GM12878 (cell line): ENCODE measurements around the gene EPS8L1. TPM values are rescaled to one million over a fixed set of nuclear protein-coding genes. Genes with fewer than 3 reads are reported as not detected.
"Not testable (repeated sequence)": the region's sequence is repeated elsewhere in the genome, so short reads cannot be mapped to it uniquely, and the experiment has no call there.

Experiments used
- ATAC-seq: fragments of 200-7000 bp; cut with Tn5 transposase; 3 replicates; pipeline ENCODE4 v1.9.1; 2020; ENCODE audit warnings: mild to moderate bottlenecking, moderate library complexity
- BruUV-seq: library from RNA; stranded (reverse); fragments of 400-500 nt; replicated peaks from 2 replicates; lab custom pipeline; 2021; lab: Mats Ljungman, UMichigan
- CTCF ChIA-PET: fragments of 300-600 bp; sonication (Branson Sonifier 250); formaldehyde crosslinking; extraction: SDS; loops from one replicate; lab custom pipeline; 2021; ENCODE audit warnings: inconsistent platforms; lab: Yijun Ruan, JAX
- POLR2A ChIA-PET: fragments of 350-600 bp; formaldehyde crosslinking; extraction: SDS; loops from one replicate; lab custom pipeline; 2021; ENCODE audit warnings: inconsistent platforms; lab: Charles Lee
- RAD21 ChIA-PET: fragments of 300-600 bp; sonication (Branson Sonifier 250); formaldehyde crosslinking; loops from one replicate; lab custom pipeline; 2023; ENCODE audit warnings: antibody characterized with exemption; ENCODE audit not compliant: unreplicated experiment; lab: Charles Lee
- SMC1A ChIA-PET: fragments of 300-600 bp; sonication (Branson Sonifier 250); formaldehyde crosslinking; loops from one replicate; lab custom pipeline; 2023; ENCODE audit not compliant: unreplicated experiment, uncharacterized antibody; lab: Charles Lee
- DNase-seq: peaks from one replicate; pipeline ENCODE4 v3.0.0-alpha.2; 2011; ENCODE audit warnings: low read depth, low spot score
- FAIRE-seq: peaks from 3 replicates; lab custom pipeline; 2011; peaks lifted over from hg19 to GRCh38; lab: Jason Lieb, UNC
- H2AFZ ChIP-seq: 2 replicates; pipeline ENCODE4 v1.6.0; 2011; ENCODE audit warnings: low read depth, low read length, control low read depth; ENCODE audit not compliant: control insufficient read depth
- H3K27ac ChIP-seq: 2 replicates; pipeline ENCODE4 v1.5.1; 2011; ENCODE audit warnings: control low read depth; ENCODE audit not compliant: control insufficient read depth, insufficient read depth
- H3K27me3 ChIP-seq, 2 experiments: replicated peaks in 1 of 2; 2 replicates each; pipeline versions ENCODE4 v1.6.0 to v1.6.1; 2011; ENCODE audit warnings: low read length in 1 of 2; ENCODE audit not compliant: control insufficient read depth in 2 of 2, insufficient read depth in 2 of 2
- H3K36me3 ChIP-seq, 2 experiments: 2 replicates each; pipeline ENCODE4 v1.5.1; 2011; ENCODE audit warnings: low read length in 1 of 2; ENCODE audit not compliant: control insufficient read depth in 2 of 2, insufficient read depth in 2 of 2
- H3K4me1 ChIP-seq: 2 replicates; pipeline ENCODE4 v1.6.1; 2011; ENCODE audit warnings: mild to moderate bottlenecking, low read length, moderate library complexity, mixed read lengths; ENCODE audit not compliant: control insufficient read depth, insufficient read depth
- H3K4me2 ChIP-seq: 2 replicates; pipeline ENCODE4 v1.6.0; 2011; ENCODE audit warnings: control low read depth; ENCODE audit not compliant: control insufficient read depth, insufficient read depth
- H3K4me3 ChIP-seq: fragments of 200-600 bp; sonication (generic); 2 replicates; pipeline ENCODE4 v1.5.1; 2016
- H3K79me2 ChIP-seq: 2 replicates; pipeline ENCODE4 v1.6.0; 2011; ENCODE audit warnings: low read length; ENCODE audit not compliant: control insufficient read depth, insufficient read depth
- H3K9ac ChIP-seq: 2 replicates; pipeline ENCODE4 v1.8.0; 2011; ENCODE audit warnings: low read length, control low read depth, mixed read lengths; ENCODE audit not compliant: control insufficient read depth, insufficient read depth
- H3K9me3 ChIP-seq: replicated peaks from 3 replicates; pipeline ENCODE4 v1.5.1; 2011; ENCODE audit warnings: mild to moderate bottlenecking, low read length; ENCODE audit not compliant: control insufficient read depth, insufficient read depth
- H4K20me1 ChIP-seq: 2 replicates; pipeline ENCODE4 v1.6.0; 2011; ENCODE audit not compliant: control insufficient read depth, insufficient read depth
- BMI1 ChIP-seq: fragments of 450-650 bp; IDR thresholded peaks from 2 replicates; pipeline ENCODE4 v1.6.1; 2016; ENCODE audit warnings: mild to moderate bottlenecking, moderate library complexity, borderline replicate concordance
- DPF2 ChIP-seq: fragments of 450-650 bp; IDR thresholded peaks from 2 replicates; pipeline ENCODE4 v1.6.1; 2017; ENCODE audit warnings: mild to moderate bottlenecking
- MTA3 ChIP-seq: IDR thresholded peaks from 2 replicates; pipeline ENCODE4 v1.6.1; 2012; ENCODE audit warnings: low read length, inconsistent platforms, borderline replicate concordance
- MXI1 ChIP-seq: fragments of 150-350 bp; IDR thresholded peaks from 2 replicates; pipeline ENCODE4 v1.6.1; 2011; ENCODE audit warnings: low read depth, mild to moderate bottlenecking, inconsistent platforms, low read length, improper control_type of control experiment
- NBN ChIP-seq: fragments of 450-650 bp; IDR thresholded peaks from 2 replicates; pipeline ENCODE4 v1.6.1; 2016
- SMAD5 ChIP-seq: IDR thresholded peaks from 2 replicates; pipeline ENCODE4 v1.6.1; 2016; ENCODE audit warnings: antibody characterized with exemption, low read depth
- TCF3 ChIP-seq: IDR thresholded peaks from 2 replicates; pipeline ENCODE4 v1.6.1; 2012; ENCODE audit warnings: low read depth, mild to moderate bottlenecking, low read length, borderline replicate concordance; ENCODE audit not compliant: insufficient read depth
- TCF7 ChIP-seq: IDR thresholded peaks from 2 replicates; pipeline ENCODE4 v1.6.1; 2014; ENCODE audit warnings: antibody characterized with exemption, borderline replicate concordance
- ZNF217 ChIP-seq: fragments of 450-650 bp; IDR thresholded peaks from 2 replicates; pipeline ENCODE4 v1.6.1; 2017; ENCODE audit warnings: antibody characterized with exemption, mild to moderate bottlenecking
- ZNF274 ChIP-seq: IDR thresholded peaks from one replicate; pipeline ENCODE4 v1.8.0; 2011; ENCODE audit not compliant: insufficient read length, insufficient read depth
- WGBS: methylation state at CpG from one replicate; pipeline ENCODE4 v1.1.6; 2016; ENCODE audit warnings: low lambda C conversion rate; ENCODE audit not compliant: insufficient replicate concordance, insufficient coverage; ENCODE audit errors: missing lambda C conversion rate; 5-methylcytosine and 5-hydroxymethylcytosine counted together
- in situ Hi-C: fragments of 300-500 bp; cut with MboI; formaldehyde crosslinking; loops from 9 replicates; pipeline ENCODE4 v1.14.3; 2018; ENCODE audit warnings: mixed read lengths
- intact Hi-C: fragments of 100-400 bp; cut with micrococcal nuclease; formaldehyde crosslinking; loops from one replicate; pipeline ENCODE4 v1.14.2; 2022; ENCODE audit not compliant: unreplicated experiment
- polyA plus RNA-seq, 11 experiments: library from polyadenylated mRNA; depleted of rRNA in 4 of 11; unstranded in 6 of 11; stranded (reverse) in 5 of 11; fragments of >200 nt; fragmentation: Nextera tagmentation in 4 of 11; fragmentation: Illumina TruSeq in 1 of 11; extraction: Ambion mirVana in 4 of 11; extraction: Trizol in 1 of 11; gene quantifications; 1 replicate in 1 of 11; 2 replicates in 10 of 11; pipeline versions ENCODE4 v1.2.1 to v1.2.3, GENCODE V29; 2011 to 2016; ENCODE audit warnings: inconsistent platforms in 2 of 11, missing spikeins in 2 of 11, low read depth in 1 of 11
- total RNA-seq, 4 experiments: library from RNA; depleted of rRNA in 3 of 4; stranded (reverse); fragments of >200 nt in 3 of 4; fragmentation: Illumina TruSeq in 1 of 4; extraction: Trizol in 1 of 4; gene quantifications; 2 replicates each; pipeline versions ENCODE4 v1.2.1 to v1.2.3, GENCODE V29; 2013 to 2021

The EPS8L1 gene
- total and polyA plus RNA-seq, 10 of the 15 experiments (the other 5 are each of a cell fraction or from before 2014, with no cell fraction given), result 0.68 to 2.2 (median 0.96) TPM; not detected in 2

- FAIRE-seq, CTCF ChIA-PET: not testable (repeated sequence)
These were observed 35.0 kb upstream of the EPS8L1 start for GRCh38 chr19:55040654-55041053.

GRCh38 chr19:55041244-55041626, 34.4 kb upstream of the EPS8L1 start:
- 99% methylated on average over 10 of the region's 10 CpGs for WGBS
- no peak for ATAC-seq
- peaks cover 0 to 14% of the 10 kb centered on the region in 2 experiments; a peak in 3 of 4 replicates for H3K36me3 ChIP-seq
- no peaks in the 10 kb centered on the region for H3K9me3 ChIP-seq
- H2AFZ ChIP-seq, result no peak overlapping the region
- no peak overlapping the region for H3K9ac ChIP-seq
- in situ Hi-C loops, result no loop called here
- H3K4me1 ChIP-seq, result no peaks in the 10 kb centered on the region
- no peak overlapping the region for H3K4me3 ChIP-seq
- ChIA-PET CTCF (no interaction called here), RAD21 (no interaction called here), POLR2A (no interaction called here), SMC1A (no interaction called here)
- no peaks in the 10 kb centered on the region for H3K27me3 ChIP-seq
- intact Hi-C loops, result no loop called here
- BruUV-seq, result no TSS peak
- no peak for FAIRE-seq
- no peaks in the 10 kb centered on the region for H3K79me2 ChIP-seq
- no peaks in the 10 kb centered on the region for H4K20me1 ChIP-seq
- no peak overlapping the region for H3K27ac ChIP-seq
- TF ChIP-seq TCF3 (no peak), TCF7 (no peak), ZNF274 (no peak), BMI1 (no peak), ZNF217 (no peak), NBN (no peak), MXI1 (no peak), SMAD5 (no peak), MTA3 (no peak), DPF2 (no peak)
- DNase-seq, result no peak
- H3K4me2 ChIP-seq, result no peak overlapping the region

More at GRCh38 chr19:55040654-55041053, 35.0 kb upstream of the EPS8L1 start:
- H2AFZ ChIP-seq, ATAC-seq, DNase-seq, RAD21 ChIA-PET, H3K27me3 ChIP-seq, H3K79me2 ChIP-seq, H3K4me1 ChIP-seq, in situ Hi-C loops, SMC1A ChIA-PET, H4K20me1 ChIP-seq, H3K9ac ChIP-seq, H3K4me2 ChIP-seq, H3K27ac ChIP-seq, POLR2A ChIA-PET, H3K4me3 ChIP-seq, intact Hi-C loops, BruUV-seq, H3K9me3 ChIP-seq: not testable (repeated sequence)
- peaks cover 0 to 14% of the 10 kb centered on the region in 2 experiments; a peak in 3 of 4 replicates for H3K36me3 ChIP-seq
- WGBS, result 92% methylated on average over 12 of the region's 12 CpGs
